Right atrium auricular region (tissue), 2 donors: Measurements from ENCODE around the gene TXNRD2. TPM values are rescaled to one million over a fixed set of nuclear protein-coding genes. Genes with fewer than 3 reads are reported as not detected.

ENCODE experiments used
- DNase-seq: peaks from one replicate; pipeline ENCODE4 v3.0.0-alpha.2; 2019; ENCODE audit warnings: low spot score
- H3K27ac ChIP-seq, 2 donors: fragments of 200-600 bp; sonication (generic); 1 replicate in 1 of 2; 2 replicates in 1 of 2; pipeline ENCODE4 v1.5.1; 2016 to 2019
- H3K27me3 ChIP-seq, 2 donors: fragments of 200-600 bp; sonication (generic); one replicate each; pipeline versions ENCODE4 v1.5.1 to v1.6.0; 2017 to 2019
- H3K36me3 ChIP-seq: fragments of 200-600 bp; sonication (generic); one replicate; pipeline ENCODE4 v1.5.1; 2016
- H3K4me1 ChIP-seq, 2 donors: fragments of 200-600 bp; sonication (generic); one replicate each; pipeline versions ENCODE4 v1.5.1 to v1.6.0; 2017 to 2019
- H3K4me3 ChIP-seq, 2 donors: fragments of 200-600 bp; sonication (generic); 1 replicate in 1 of 2; 2 replicates in 1 of 2; pipeline ENCODE4 v1.5.1; 2017 to 2019; ENCODE audit warnings: mild to moderate bottlenecking in 1 of 2, moderate library complexity in 1 of 2
- H3K9me3 ChIP-seq, 2 donors: fragments of 200-600 bp; sonication (generic); one replicate each; pipeline ENCODE4 v1.5.1; 2019
- total RNA-seq, 2 donors: library from RNA; depleted of rRNA; stranded (reverse); fragments of >200 nt; gene quantifications; one replicate each; pipeline ENCODE4 v1.1.0, GENCODE V29; 2016
- TF ChIP-seq, protein P1 (sequence below), 2 donors: fragments of 200-600 bp; sonication (generic); IDR thresholded peaks; one replicate each; pipeline ENCODE4 v1.5.1; 2019; ENCODE audit warnings: antibody characterized with exemption in 2 of 2

TXNRD2 gene
- total RNA-seq, 2 donors from 2014 or later: 16.2 to 18.4 TPM

DNA sequence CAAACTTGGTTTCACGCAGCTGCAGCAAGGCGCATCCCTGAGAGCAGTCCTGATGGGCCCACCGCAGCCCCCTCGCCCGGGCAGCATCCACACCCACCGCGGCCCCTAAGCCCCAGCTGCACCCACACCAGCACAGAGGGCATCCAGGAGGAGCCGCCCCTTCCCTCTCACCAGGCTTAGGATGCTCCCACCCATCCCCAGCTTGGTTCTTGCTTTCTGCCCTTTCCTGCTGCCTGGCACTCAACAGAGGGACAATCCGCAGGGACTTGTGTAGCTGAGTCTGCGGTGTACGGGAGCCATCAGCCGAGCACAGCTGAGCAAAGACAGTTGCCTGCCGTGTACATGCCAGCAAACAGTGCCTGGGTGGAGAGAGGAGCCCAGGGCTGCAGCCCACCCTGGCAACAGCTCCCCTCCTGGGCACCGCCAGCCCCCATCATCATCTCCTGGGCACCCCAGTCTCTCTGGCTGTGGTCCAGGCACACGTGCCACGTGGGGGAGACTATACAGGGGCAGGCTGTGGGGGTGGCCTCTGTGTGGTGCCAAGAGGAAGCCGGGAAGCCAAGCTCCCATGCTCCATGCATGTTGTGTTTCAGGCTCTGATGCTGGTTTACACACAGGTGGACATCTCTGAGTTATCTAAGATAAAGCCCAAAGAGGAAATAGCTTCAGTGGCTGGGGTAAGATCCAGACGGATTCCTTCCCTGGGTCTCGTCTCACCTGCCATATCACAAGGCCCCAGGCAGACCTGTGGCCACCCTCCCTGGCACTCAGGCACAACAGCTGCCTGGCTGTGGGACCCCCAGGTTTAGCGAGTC lies 50.9 kb downstream of the TXNRD2 start:
- Histone ChIP-seq H3K4me3 (no peak overlapping the region), H3K27me3 (no peaks in the 10 kb centered on the region), H3K27ac (no peak overlapping the region), H3K4me1 (peaks cover 0 to 13% of the 10 kb centered on the region in 2 donors), H3K9me3 (no peaks in the 10 kb centered on the region), H3K36me3 (peaks cover 7% of the 10 kb centered on the region)
- DNase-seq: no peak
- TF ChIP-seq, protein P1, sequence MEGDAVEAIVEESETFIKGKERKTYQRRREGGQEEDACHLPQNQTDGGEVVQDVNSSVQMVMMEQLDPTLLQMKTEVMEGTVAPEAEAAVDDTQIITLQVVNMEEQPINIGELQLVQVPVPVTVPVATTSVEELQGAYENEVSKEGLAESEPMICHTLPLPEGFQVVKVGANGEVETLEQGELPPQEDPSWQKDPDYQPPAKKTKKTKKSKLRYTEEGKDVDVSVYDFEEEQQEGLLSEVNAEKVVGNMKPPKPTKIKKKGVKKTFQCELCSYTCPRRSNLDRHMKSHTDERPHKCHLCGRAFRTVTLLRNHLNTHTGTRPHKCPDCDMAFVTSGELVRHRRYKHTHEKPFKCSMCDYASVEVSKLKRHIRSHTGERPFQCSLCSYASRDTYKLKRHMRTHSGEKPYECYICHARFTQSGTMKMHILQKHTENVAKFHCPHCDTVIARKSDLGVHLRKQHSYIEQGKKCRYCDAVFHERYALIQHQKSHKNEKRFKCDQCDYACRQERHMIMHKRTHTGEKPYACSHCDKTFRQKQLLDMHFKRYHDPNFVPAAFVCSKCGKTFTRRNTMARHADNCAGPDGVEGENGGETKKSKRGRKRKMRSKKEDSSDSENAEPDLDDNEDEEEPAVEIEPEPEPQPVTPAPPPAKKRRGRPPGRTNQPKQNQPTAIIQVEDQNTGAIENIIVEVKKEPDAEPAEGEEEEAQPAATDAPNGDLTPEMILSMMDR (IDR thresholded peaks at IDR 0.05): no peak

DNA sequence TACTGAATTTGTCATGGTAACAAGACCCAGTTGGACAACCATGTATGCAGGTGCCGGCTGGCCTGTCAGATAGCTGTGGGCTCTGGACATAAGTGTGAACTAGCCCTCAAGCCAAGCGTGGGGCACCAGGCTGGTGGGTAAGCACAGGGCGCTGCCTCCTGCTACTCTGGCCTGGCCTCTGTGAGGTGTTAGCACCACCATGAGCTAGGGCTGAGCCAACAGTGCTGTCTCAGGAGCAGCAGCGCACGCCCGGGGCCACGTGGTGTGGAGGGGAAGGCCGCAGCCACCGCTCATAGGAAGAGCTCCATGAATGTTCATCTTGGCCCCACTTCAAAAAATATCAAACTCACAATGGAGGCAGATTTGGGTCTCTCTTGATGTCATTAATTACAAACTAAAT lies 51.7 kb downstream of the TXNRD2 start:
- no peak overlapping the region for H3K4me3 ChIP-seq
- H3K27me3 ChIP-seq: no peaks in the 10 kb centered on the region
- no peaks in the 10 kb centered on the region for H3K9me3 ChIP-seq
- DNase-seq: no peak
- H3K27ac ChIP-seq: no peak overlapping the region
- TF ChIP-seq, protein P1 (IDR thresholded peaks at IDR 0.05): no peak
- H3K36me3 ChIP-seq: peaks cover 7% of the 10 kb centered on the region
- H3K4me1 ChIP-seq: peaks cover 0 to 13% of the 10 kb centered on the region in 2 donors

DNA sequence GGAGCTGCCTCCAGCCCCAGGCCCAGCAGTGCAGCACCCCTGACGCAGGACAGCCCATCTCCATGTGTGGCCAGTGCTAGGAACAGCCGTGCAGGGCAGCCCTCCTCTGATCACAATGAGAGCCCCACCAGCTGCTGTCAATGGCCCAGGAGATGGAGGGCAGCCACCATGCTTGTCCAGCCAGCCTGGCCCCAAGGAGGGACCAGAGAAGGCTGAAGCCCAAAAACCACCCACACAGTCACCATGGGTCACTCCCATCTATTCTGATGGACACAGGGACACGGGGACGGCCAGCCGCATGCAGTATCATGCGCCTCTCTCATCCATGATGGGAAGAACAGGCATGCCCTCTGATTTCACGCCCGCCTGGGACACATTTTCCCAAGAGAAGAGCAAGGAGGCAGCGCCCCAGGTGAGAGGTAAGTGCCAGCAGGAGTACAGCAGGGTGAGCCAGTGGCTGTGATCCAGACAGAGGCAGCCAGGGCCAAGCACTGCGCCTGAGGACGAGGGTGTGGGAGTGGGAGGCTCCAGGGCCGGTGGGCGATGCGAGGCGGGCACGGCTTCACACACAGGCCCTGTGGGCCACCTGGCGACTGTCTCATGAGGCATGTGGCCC lies 53.4 kb downstream of the TXNRD2 start:
- peaks cover 0 to 13% of the 10 kb centered on the region in 2 donors for H3K4me1 ChIP-seq
- TF ChIP-seq, protein P1 (IDR thresholded peaks at IDR 0.05): no peak
- H3K27ac ChIP-seq: no peak overlapping the region
- no peak for DNase-seq
- H3K36me3 ChIP-seq: peaks cover 1% of the 10 kb centered on the region
- H3K27me3 ChIP-seq: no peaks in the 10 kb centered on the region
- no peaks in the 10 kb centered on the region for H3K9me3 ChIP-seq
- H3K4me3 ChIP-seq: no peak overlapping the region

DNA sequence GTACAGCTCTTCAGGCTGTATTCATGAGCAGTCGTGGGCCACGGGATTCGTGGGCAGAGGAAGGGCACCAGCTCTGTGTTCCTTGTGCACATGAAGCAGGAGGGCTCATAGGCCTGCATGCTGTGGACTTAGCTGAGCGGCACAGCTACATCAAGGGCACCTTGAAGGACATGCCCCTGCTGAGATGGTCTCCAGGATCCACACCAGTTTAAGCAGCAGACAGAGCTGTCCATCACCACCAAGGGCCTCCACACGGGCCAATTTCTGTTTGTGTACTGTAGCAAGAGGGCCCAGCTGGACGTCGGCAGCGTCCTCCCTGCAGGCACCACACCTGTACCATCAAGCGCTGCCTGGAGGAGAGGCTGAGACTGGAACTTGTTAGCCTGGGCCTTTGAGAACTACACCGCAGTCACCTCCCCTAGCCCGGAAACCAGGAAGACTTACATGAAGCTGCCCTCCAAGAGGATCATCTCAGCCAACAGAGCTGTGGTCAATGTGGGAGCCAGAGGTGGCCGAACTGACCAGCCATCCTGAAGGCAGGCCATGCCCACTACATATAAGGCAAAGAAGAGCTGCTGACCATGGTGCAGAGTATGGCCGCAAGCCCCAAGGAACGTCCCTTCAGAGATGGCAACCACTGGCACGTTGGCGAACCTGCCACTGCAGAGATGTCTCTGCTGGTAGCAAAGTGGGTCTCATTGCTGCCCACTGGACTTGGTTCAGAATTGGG lies 54.2 kb downstream of the TXNRD2 start:
- Histone ChIP-seq H3K9me3 (no peaks in the 10 kb centered on the region), H3K4me1 (peaks cover 0 to 14% of the 10 kb centered on the region in 2 donors), H3K27me3 (no peaks in the 10 kb centered on the region), H3K4me3 (no peak overlapping the region), H3K36me3 (peaks cover 6% of the 10 kb centered on the region), H3K27ac (no peak overlapping the region)
- TF ChIP-seq, protein P1 (IDR thresholded peaks at IDR 0.05): no peak
- no peak for DNase-seq

DNA sequence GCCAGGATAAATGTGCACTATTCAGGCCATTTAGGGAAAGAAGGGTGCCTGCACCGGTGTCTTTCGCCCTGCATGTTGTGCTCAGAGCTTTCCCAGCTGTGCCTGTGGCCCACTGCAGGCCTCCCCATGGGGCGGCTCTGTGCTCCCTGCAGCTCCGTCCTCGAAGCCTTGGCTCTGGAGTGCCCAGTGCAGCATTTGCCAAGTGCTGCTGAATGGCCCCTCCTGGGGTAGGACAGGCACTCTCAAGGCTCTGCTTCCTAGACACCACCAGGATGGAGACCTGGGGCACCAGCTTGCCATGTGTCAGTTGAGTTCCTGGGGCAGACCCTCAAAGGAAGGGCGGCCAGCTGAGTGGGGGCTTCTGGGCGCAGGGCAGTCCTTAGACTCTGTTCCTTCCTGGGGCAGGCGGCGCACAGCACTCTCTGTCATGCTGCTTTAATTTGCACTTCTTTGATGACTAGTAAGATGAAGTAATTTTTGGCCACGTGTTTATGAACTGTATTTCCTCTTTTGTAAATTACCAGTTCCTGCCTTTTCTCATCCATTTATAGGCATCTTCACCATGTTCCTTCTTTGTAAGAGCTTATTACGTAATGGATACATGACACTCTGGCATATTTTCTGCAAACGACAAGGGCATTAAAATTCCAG lies 54.9 kb downstream of the TXNRD2 start:
- TF ChIP-seq, protein P1 (IDR thresholded peaks at IDR 0.05): no peak
- Histone ChIP-seq H3K4me1 (peaks cover 0 to 14% of the 10 kb centered on the region in 2 donors), H3K36me3 (peaks cover 6% of the 10 kb centered on the region), H3K27me3 (no peaks in the 10 kb centered on the region), H3K9me3 (no peaks in the 10 kb centered on the region), H3K4me3 (no peak overlapping the region), H3K27ac (no peak overlapping the region)
- DNase-seq: no peak
